Gastroesophageal sphincter (tissue), 4 donors: ENCODE measurements around the gene CHMP2B. TPM values are rescaled to one million over a fixed set of nuclear protein-coding genes. Genes with fewer than 3 reads are reported as not detected.

Experiments
- ATAC-seq: fragments of 150-250 bp; one replicate; pipeline ENCODE4 v1.9.1; 2016; ENCODE audit warnings: mild to moderate bottlenecking, moderate library complexity
- H3K27ac ChIP-seq, 4 donors: fragments of 200-600 bp; sonication (generic) in 3 of 4; 1 replicate in 3 of 4; 2 replicates in 1 of 4; pipeline ENCODE4 v1.5.1; 2016 to 2019
- H3K27me3 ChIP-seq: fragments of 200-600 bp; sonication (generic); one replicate; pipeline ENCODE4 v1.5.1; 2019
- H3K36me3 ChIP-seq, 2 donors: fragments of 200-600 bp; sonication (generic); one replicate each; pipeline ENCODE4 v1.5.1; 2019; ENCODE audit warnings: control low read depth in 1 of 2
- H3K4me1 ChIP-seq, 3 donors: fragments of 200-600 bp; sonication (generic); 1 replicate in 2 of 3; 2 replicates in 1 of 3; pipeline ENCODE4 v1.5.1; 2016 to 2019; ENCODE audit warnings: control low read depth in 2 of 3
- H3K4me3 ChIP-seq, 2 donors: fragments of 200-600 bp; sonication (generic); one replicate each; pipeline ENCODE4 v1.5.1; 2019; ENCODE audit warnings: mild to moderate bottlenecking in 1 of 2, moderate library complexity in 1 of 2
- H3K9me3 ChIP-seq, 3 donors: fragments of 200-600 bp; sonication (generic); one replicate each; pipeline ENCODE4 v1.5.1; 2017 to 2019; ENCODE audit warnings: control low read depth in 2 of 3
- CTCF ChIP-seq, 4 experiments: fragments of 200-600 bp in 2 of 4; fragments of 450-650 bp in 2 of 4; sonication (generic) in 1 of 4; IDR thresholded peaks; one replicate each; pipeline ENCODE4 v1.5.1; 2017 to 2019; ENCODE audit warnings: antibody characterized with exemption in 4 of 4, mild to moderate bottlenecking in 2 of 4, moderate library complexity in 2 of 4
- EP300 ChIP-seq: sonication (generic); formaldehyde crosslinking; IDR thresholded peaks from one replicate; pipeline ENCODE4 v1.6.1; 2017; ENCODE audit warnings: antibody characterized with exemption, mild to moderate bottlenecking
- POLR2A ChIP-seq, 2 donors: fragments of 450-650 bp; IDR thresholded peaks; one replicate each; pipeline ENCODE4 v1.6.1; 2017; ENCODE audit warnings: antibody characterized with exemption in 2 of 2, mild to moderate bottlenecking in 2 of 2, moderate library complexity in 1 of 2
- POLR2AphosphoS5 ChIP-seq: sonication (generic); formaldehyde crosslinking; IDR thresholded peaks from one replicate; pipeline ENCODE4 v1.6.1; 2017; ENCODE audit warnings: antibody characterized with exemption
- WGBS, 2 donors: methylation state at CpG; one replicate each; pipeline ENCODE4 v1.1.5; 2018; ENCODE audit warnings: low coverage in 1 of 2; 5-methylcytosine and 5-hydroxymethylcytosine counted together
- total RNA-seq, 4 donors: library from RNA; depleted of rRNA; stranded (reverse); fragments of >200 nt; gene quantifications; one replicate each; pipeline ENCODE4 v1.1.0, GENCODE V29; 2016

CHMP2B gene
- total RNA-seq, 4 donors from 2014 or later = 42.3 to 63.3 (median 44.2) TPM

DNA sequence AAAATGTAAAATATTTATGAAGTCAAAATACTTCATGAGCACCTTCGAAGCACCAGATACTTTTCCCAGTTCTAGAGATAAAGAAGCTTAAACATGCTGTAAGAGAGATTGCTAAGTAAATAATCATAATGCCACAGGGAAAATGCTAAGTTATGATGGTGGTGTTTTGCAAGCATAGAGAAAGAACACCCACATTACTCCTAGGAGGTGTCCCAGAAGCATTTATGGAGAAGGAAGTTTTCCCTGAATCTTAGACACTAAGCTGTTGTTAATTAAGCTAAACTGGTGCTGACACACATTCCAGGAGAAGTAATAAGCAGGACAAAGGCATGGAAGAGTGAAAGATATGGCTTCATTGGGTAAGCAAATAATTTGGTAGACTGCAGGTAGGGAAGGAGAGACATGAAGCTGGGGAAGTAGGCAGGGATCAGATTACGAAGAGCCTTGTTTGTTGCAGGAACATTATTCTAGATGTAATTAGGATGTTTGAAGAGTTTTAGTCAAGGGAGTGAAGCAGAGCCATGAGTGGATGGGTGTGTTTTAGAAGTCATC, 40.4 kb upstream of the CHMP2B start:
- Histone ChIP-seq H3K4me3 (no peak overlapping the region), H3K36me3 (no peaks in the 10 kb centered on the region), H3K27me3 (peaks cover 4% of the 10 kb centered on the region), H3K27ac (no peak overlapping the region), H3K4me1 (no peaks in the 10 kb centered on the region), H3K9me3 (no peaks in the 10 kb centered on the region)
- WGBS, 2 donors = 70 to 91% methylated on average over 1 to 2 of the region's 2 CpGs
- no peak for TF ChIP-seq EP300
- no peak for TF ChIP-seq POLR2AphosphoS5
- no peak for TF ChIP-seq CTCF (IDR thresholded peaks at IDR 0.05)
- TF ChIP-seq POLR2A (IDR thresholded peaks at IDR 0.05) = no peak
- ATAC-seq = no peak

DNA sequence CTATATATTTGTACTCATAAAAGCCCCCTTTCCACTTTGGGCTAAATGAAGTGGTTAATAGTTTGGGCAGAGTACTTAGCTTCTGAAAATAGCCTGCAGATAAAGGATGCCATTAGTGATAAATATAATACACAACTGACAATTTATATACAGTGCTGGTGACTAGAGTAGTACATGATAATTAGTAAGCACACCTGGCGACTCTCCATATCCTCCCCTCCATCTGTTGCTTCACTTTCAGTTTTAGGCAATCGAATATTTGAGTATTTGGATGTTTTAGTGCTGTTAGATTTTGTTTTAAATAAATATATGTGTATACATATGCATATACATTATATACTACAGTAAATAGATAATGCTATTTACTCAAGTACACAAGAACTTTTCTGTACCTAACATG, 35.9 kb upstream of the CHMP2B start:
- 47 to 57% methylated on average over 2 of the region's 2 CpGs for WGBS, 2 donors

GRCh38 chr3:87191641-87192040, 35.5 kb upstream of the CHMP2B start:
- TF ChIP-seq CTCF (IDR thresholded peaks at IDR 0.05) (no peak), POLR2AphosphoS5 (no peak), POLR2A (IDR thresholded peaks at IDR 0.05) (no peak), EP300 (no peak)

More for the DNA sequence above, 35.9 kb upstream of the CHMP2B start:
- no peaks in the 10 kb centered on the region for H3K9me3 ChIP-seq
- no peaks in the 10 kb centered on the region for H3K4me1 ChIP-seq
- H3K4me3 ChIP-seq = no peak overlapping the region
- H3K27me3 ChIP-seq = peaks cover 4% of the 10 kb centered on the region
- H3K27ac ChIP-seq = no peak overlapping the region
- no peaks in the 10 kb centered on the region for H3K36me3 ChIP-seq
- ATAC-seq = no peak
- TF ChIP-seq CTCF (IDR thresholded peaks at IDR 0.05) (no peak), POLR2AphosphoS5 (no peak), POLR2A (IDR thresholded peaks at IDR 0.05) (no peak), EP300 (no peak)

DNA sequence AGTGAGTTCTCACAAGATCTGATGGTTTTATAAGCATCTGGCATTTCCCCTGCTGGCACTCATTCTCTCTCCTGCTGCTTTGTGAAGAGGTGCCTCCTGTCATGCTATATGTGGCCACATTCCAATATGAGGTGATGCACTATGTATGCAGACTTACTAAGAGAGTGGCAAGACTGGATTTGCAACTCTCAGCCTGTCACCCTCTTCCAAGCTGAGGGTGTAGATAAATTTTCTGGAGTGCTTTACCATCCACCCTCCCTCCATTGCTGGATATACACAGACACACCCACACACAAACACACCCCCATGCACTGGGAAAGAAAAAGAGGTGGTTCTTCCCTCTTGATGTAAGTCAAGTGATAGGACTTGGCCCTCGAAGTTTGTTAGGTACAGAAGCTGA, 30.2 kb upstream of the CHMP2B start:
- ATAC-seq = no peak
- Histone ChIP-seq H3K27me3 (no peaks in the 10 kb centered on the region), H3K36me3 (no peaks in the 10 kb centered on the region), H3K4me3 (no peak overlapping the region), H3K4me1 (no peaks in the 10 kb centered on the region), H3K9me3 (no peaks in the 10 kb centered on the region), H3K27ac (no peak overlapping the region)
- WGBS, 2 donors = 40 to 80% methylated on average over 1 of the region's 1 CpG
- TF ChIP-seq POLR2A (IDR thresholded peaks at IDR 0.05) = no peak
- TF ChIP-seq POLR2AphosphoS5 = no peak
- TF ChIP-seq CTCF (IDR thresholded peaks at IDR 0.05) = no peak
- no peak for TF ChIP-seq EP300

More at GRCh38 chr3:87191641-87192040, 35.5 kb upstream of the CHMP2B start:
- no peak for ATAC-seq
- Histone ChIP-seq H3K27me3 (peaks cover 4% of the 10 kb centered on the region), H3K36me3 (no peaks in the 10 kb centered on the region), H3K4me3 (no peak overlapping the region), H3K4me1 (no peaks in the 10 kb centered on the region), H3K9me3 (no peaks in the 10 kb centered on the region), H3K27ac (no peak overlapping the region)

DNA sequence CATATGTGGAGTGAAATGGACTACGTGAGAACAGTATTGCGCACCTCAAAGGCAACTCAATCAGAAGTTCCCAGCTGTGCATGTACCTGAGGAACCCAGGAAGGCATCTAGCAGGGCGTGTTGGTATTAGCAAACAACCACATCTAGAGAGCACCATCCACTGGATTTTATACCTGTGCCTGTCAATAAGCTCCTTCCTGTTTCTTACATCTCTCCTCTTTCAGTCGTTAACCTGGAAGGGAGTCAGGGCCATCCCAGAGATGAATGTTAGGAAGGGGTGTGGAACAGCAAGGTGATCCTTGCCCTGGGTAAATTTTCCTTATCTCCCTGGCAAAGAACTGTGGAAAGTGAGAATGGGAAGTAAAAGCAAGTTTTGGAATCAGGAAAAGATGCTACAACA, 29.6 kb upstream of the CHMP2B start:
- Histone ChIP-seq H3K4me3 (no peak overlapping the region), H3K4me1 (no peaks in the 10 kb centered on the region), H3K27me3 (no peaks in the 10 kb centered on the region), H3K27ac (no peak overlapping the region), H3K36me3 (no peaks in the 10 kb centered on the region), H3K9me3 (no peaks in the 10 kb centered on the region)
- no peak for ATAC-seq
- WGBS, 2 donors = 90 to 94% methylated on average over 4 of the region's 4 CpGs
- no peak for TF ChIP-seq CTCF (IDR thresholded peaks at IDR 0.05)
- no peak for TF ChIP-seq EP300
- no peak for TF ChIP-seq POLR2AphosphoS5
